ENCODE data around the gene HSP90AB1. TPM values are rescaled to one million over a fixed set of nuclear protein-coding genes. Genes with fewer than 3 reads are reported as not detected.
A peak's percentile ranks its signal among the peaks of the same experiment; 100 is the strongest.

Gene HSP90AB1
- total and polyA plus RNA-seq, 2 of the 8 experiments (the other 6 are each of a cell fraction or from before 2014, with no cell fraction given): 1,564 to 2,297 TPM

DNA sequence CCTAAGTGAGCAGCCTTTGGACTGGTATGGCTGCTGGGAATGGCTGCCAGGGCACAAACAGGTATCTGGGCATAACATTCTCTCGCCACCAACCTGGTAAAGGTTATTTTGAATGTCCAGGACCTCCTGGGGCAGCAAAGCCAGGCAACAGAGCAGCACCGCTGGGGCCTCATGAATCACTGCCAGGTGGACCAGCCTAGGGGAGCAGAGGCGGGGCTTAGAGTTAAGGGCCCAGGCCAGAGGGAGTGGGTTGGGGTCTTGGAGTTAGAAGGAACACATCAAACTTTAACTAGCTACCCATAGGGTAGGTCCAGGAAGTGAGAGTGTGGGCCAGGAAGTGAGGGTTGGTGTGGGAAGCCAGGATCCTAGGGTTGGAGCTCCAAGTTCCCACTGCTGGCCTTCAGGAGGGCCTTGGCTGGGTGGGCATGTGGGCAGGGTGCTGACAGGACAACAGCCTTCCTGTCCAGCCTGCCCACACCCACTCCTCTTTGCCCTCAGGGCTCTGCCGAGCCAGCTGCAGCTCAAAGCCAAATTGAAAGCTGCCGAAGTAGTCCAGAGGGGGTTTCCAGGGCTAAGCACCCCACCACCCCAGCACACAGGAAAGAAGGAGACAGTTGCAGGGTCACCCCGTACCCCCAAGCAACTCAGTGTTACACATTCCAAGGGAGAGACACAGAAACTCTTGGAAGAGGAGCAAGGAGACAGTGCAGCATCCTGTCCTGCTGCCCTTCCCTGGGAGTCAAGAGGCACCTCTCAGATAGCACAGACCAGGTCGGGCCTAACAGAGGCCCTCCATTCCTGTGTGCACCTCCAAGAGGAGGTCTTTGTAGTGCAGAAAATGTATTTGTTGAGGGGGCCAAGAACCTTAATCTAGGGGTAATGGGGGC, 15.8 kb downstream of the HSP90AB1 start:
- H3K14ac ChIP-seq (ENCODE audit: insufficient read length): no peak overlapping the region
- H4K91ac ChIP-seq (replicated peaks; ENCODE audit: insufficient read length, low read length): no peak overlapping the region
- H3K23me2 ChIP-seq (ENCODE audit: low read depth, low read length): peaks cover 9% of the 10 kb centered on the region
- H2BK5ac ChIP-seq (ENCODE audit: low read depth, low read length): peak overlapping the region; percentile 60; the same call in 1 of the 2 replicates
- CTCF ChIA-PET (ENCODE audit: partially characterized antibody): interaction anchor here (0.7 to 19.0 kb wide), 14 partner anchors 8 to 167 kb away, joined by 3 to 330 read pairs (median 4); partner anchors contain the start of genes AARS2 and HSP90AB1
- H3K79me1 ChIP-seq (ENCODE audit: low read depth, low read length): peaks cover 7% of the 10 kb centered on the region; the same call in 1 of the 2 replicates
- H3K9ac ChIP-seq (replicated peaks in 1 of 4; ENCODE audit: extremely low read depth in 1 of 4, low read depth in 3 of 4, low read length in 3 of 4): peak overlapping the region in 2 of 4 experiments; percentile 20 to 30; a peak in 2 of 7 replicates
- no peak overlapping the region for H4K8ac ChIP-seq (ENCODE audit: extremely low read depth, insufficient read depth, low read length)
- POLR2A ChIA-PET (ENCODE audit: partially characterized antibody): interaction anchor here (0.6 to 15.1 kb wide), 8 partner anchors 8 to 676 kb away, joined by 3 to 581 read pairs (median 5); partner anchors contain the start of genes HSP90AB1, SLC35B2 and TMEM151B
- H3K4me2 ChIP-seq (ENCODE audit: insufficient read depth in 1 of 2, low read depth in 2 of 2, low read length in 2 of 2): peak overlapping the region; percentile 50 to 91
- H2BK120ac ChIP-seq (replicated peaks; ENCODE audit: low read depth, low read length): no peak overlapping the region
- no peak overlapping the region for H2BK12ac ChIP-seq (ENCODE audit: low read depth, low read length)
- no peaks in the 10 kb centered on the region; a peak in 1 of 7 replicates for H3K27me3 ChIP-seq (replicated peaks in 1 of 4; ENCODE audit: control insufficient read depth in 3 of 4, extremely low read depth in 1 of 4, insufficient read depth in 3 of 4, low read length in 3 of 4)
- H2AK5ac ChIP-seq (ENCODE audit: low read depth, low read length): 0 out of 2 replicates have a peak overlapping the region, but pooled peaks have one; percentile 42
- FAIRE-seq: no peak
- H3K36me3 ChIP-seq (ENCODE audit: control insufficient read depth in 2 of 4, insufficient read depth in 4 of 4, low read length in 3 of 4): peaks cover 3 to 10% (median 7%) of the 10 kb centered on the region in 4 experiments; a peak in 4 of 8 replicates
- peaks cover 6 to 33% (median 16%) of the 10 kb centered on the region in 4 experiments for H3K4me1 ChIP-seq (replicated peaks in 1 of 4; ENCODE audit: control insufficient read depth in 3 of 4, insufficient read depth in 4 of 4, low read length in 3 of 4)
- peaks cover 0 to 10% of the 10 kb centered on the region in 2 experiments; a peak in 1 of 4 replicates for H3K79me2 ChIP-seq (ENCODE audit: control insufficient read depth in 1 of 2, insufficient read depth in 2 of 2, low read length in 2 of 2)
- no peak overlapping the region for H4K5ac ChIP-seq (ENCODE audit: insufficient read length, low read depth, low read length)
- no peak overlapping the region for H3K56ac ChIP-seq (replicated peaks; ENCODE audit: insufficient read length, low read depth, low read length)
- H4K20me1 ChIP-seq (replicated peaks in 1 of 2; ENCODE audit: control insufficient read depth in 1 of 2, insufficient read depth in 2 of 2, low read length in 2 of 2): peaks cover 1 to 5% of the 10 kb centered on the region in 2 experiments
- no peak overlapping the region; the same call in 1 of the 2 replicates for H2BK15ac ChIP-seq (ENCODE audit: low read length)
- no peak overlapping the region for H3K4ac ChIP-seq (replicated peaks; ENCODE audit: insufficient read length, low read depth, low read length)
- no peak overlapping the region for H3K23ac ChIP-seq (ENCODE audit: insufficient read length)
- no peak overlapping the region for H3K18ac ChIP-seq (ENCODE audit: extremely low read depth, low read length)
- no peaks in the 10 kb centered on the region for H3K9me3 ChIP-seq (ENCODE audit: insufficient read depth in 2 of 2, low read depth in 1 of 2, low read length in 1 of 2)
- H3K27ac ChIP-seq (ENCODE audit: low read depth, low read length): peak overlapping the region; percentile 22; the same call in 1 of the 2 replicates
- WGBS, 2 experiments (ENCODE audit: extremely low coverage in 1 of 2, insufficient coverage in 1 of 2, insufficient read length in 1 of 2, insufficient replicate concordance in 2 of 2, low coverage in 1 of 2, low lambda C conversion rate in 2 of 2, missing lambda C conversion rate in 1 of 2): 77% methylated on average over 7 of the region's 7 CpGs; no CpG with 5 or more reads in 1 of the 2 experiments
- no peak overlapping the region for H2AFZ ChIP-seq (ENCODE audit: low read length)
- DNase-seq (ENCODE audit: low read depth in 1 of 2, low spot score in 2 of 2): no peak
- peak overlapping the region in 3 of 4 experiments; percentile 10 to 80 (median 19); a peak in 4 of 8 replicates for H3K4me3 ChIP-seq (ENCODE audit: extremely low read depth in 1 of 4, insufficient read depth in 2 of 4, low read depth in 3 of 4, low read length in 4 of 4)
- H2BK20ac ChIP-seq (ENCODE audit: low read length): no peak overlapping the region
- TF ChIP-seq MAFK (IDR thresholded peaks at IDR 0.05; ENCODE audit: low read depth, low read length) (no peak), TAF1 (IDR thresholded peaks at IDR 0.05; ENCODE audit: low read depth, low read length) (no peak), CBX5 (IDR thresholded peaks at IDR 0.05; ENCODE audit: low read depth, low read length) (no peak), CHD1 (IDR thresholded peaks at IDR 0.05; ENCODE audit: low read depth, low read length) (no peak), TEAD4 (IDR thresholded peaks at IDR 0.05; ENCODE audit: low read depth, low read length) (no peak), SAP30 (IDR thresholded peaks at IDR 0.05; ENCODE audit: insufficient read depth, insufficient replicate concordance, low read length) (no peak), RBBP5 (IDR thresholded peaks at IDR 0.05; ENCODE audit: borderline replicate concordance, low read depth, low read length) (no peak), TBP (IDR thresholded peaks at IDR 0.05; ENCODE audit: low read depth, low read length) (no peak), SRF (IDR thresholded peaks at IDR 0.05; ENCODE audit: low read depth, low read length) (no peak)
- TF ChIP-seq, protein P1, sequence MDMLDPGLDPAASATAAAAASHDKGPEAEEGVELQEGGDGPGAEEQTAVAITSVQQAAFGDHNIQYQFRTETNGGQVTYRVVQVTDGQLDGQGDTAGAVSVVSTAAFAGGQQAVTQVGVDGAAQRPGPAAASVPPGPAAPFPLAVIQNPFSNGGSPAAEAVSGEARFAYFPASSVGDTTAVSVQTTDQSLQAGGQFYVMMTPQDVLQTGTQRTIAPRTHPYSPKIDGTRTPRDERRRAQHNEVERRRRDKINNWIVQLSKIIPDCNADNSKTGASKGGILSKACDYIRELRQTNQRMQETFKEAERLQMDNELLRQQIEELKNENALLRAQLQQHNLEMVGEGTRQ (IDR thresholded peaks at IDR 0.05; ENCODE audit: low read length): no peak
